HepG2 (cell line): Measurements from ENCODE around the gene PEMT. TPM values are rescaled to one million over a fixed set of nuclear protein-coding genes. Genes with fewer than 3 reads are reported as not detected.

ENCODE experiments used
- AKAP8 ChIP-seq: sonication (generic); formaldehyde crosslinking; IDR thresholded peaks from 2 replicates; pipeline ENCODE4 v1.5.1; 2020; ENCODE audit warnings: mild to moderate bottlenecking, missing genetic modification reagents
- FOXO1 ChIP-seq: sonication (generic); formaldehyde crosslinking; IDR thresholded peaks from 2 replicates; pipeline ENCODE4 v1.4.0; 2020; ENCODE audit warnings: missing genetic modification reagents
- KLF12 ChIP-seq: sonication (generic); formaldehyde crosslinking; IDR thresholded peaks from 2 replicates; pipeline ENCODE4 v1.4.0; 2020; ENCODE audit warnings: missing genetic modification reagents, borderline replicate concordance
- MAF1 ChIP-seq: sonication (generic); formaldehyde crosslinking; IDR thresholded peaks from 2 replicates; pipeline ENCODE4 v1.5.0; 2020; ENCODE audit warnings: missing genetic modification reagents, borderline replicate concordance
- PCBP1 ChIP-seq: fragments of 200-400 bp; formaldehyde crosslinking; IDR thresholded peaks from 2 replicates; pipeline ENCODE4 v1.6.1; 2017; ENCODE audit warnings: mild to moderate bottlenecking, low read depth, low read length, borderline replicate concordance
- RARG ChIP-seq: sonication (generic); formaldehyde crosslinking; IDR thresholded peaks from 2 replicates; pipeline ENCODE4 v1.4.0; 2020; ENCODE audit warnings: low read depth, mild to moderate bottlenecking, missing genetic modification reagents
- SOX5 ChIP-seq: IDR thresholded peaks from 2 replicates; pipeline ENCODE4 v1.6.1; 2016; ENCODE audit warnings: borderline replicate concordance
- TEAD3 ChIP-seq: optimal IDR thresholded peaks from 2 replicates; pipeline ENCODE3; 2016; ENCODE audit warnings: borderline replicate concordance
- TGIF2 ChIP-seq: IDR thresholded peaks from 2 replicates; pipeline ENCODE4 v1.6.1; 2016; ENCODE audit warnings: control low read depth, missing compliant biosample characterization
- U2AF2 ChIP-seq: fragments of 200-400 bp; formaldehyde crosslinking; IDR thresholded peaks from 2 replicates; pipeline ENCODE4 v1.6.1; 2017; ENCODE audit warnings: low read depth, mild to moderate bottlenecking, low read length
- ZBTB34 ChIP-seq: sonication (generic); formaldehyde crosslinking; IDR thresholded peaks from 2 replicates; pipeline ENCODE4 v1.8.0; 2022; ENCODE audit warnings: mild to moderate bottlenecking, missing genetic modification reagents
- ZBTB8A ChIP-seq: sonication (generic); formaldehyde crosslinking; IDR thresholded peaks from 2 replicates; pipeline ENCODE4 v1.4.0; 2020; ENCODE audit warnings: mild to moderate bottlenecking, low read depth, missing genetic modification reagents, borderline replicate concordance
- ZNF17 ChIP-seq: sonication (generic); formaldehyde crosslinking; IDR thresholded peaks from 2 replicates; pipeline ENCODE4 v1.5.0; 2020; ENCODE audit warnings: mild to moderate bottlenecking, missing genetic modification reagents
- ZNF224 ChIP-seq: sonication (generic); formaldehyde crosslinking; IDR thresholded peaks from 2 replicates; pipeline ENCODE4 v1.5.0; 2020; ENCODE audit warnings: mild to moderate bottlenecking, missing genetic modification reagents
- ZNF567 ChIP-seq: sonication (generic); formaldehyde crosslinking; IDR thresholded peaks from 2 replicates; pipeline ENCODE4 v1.8.1; 2023; ENCODE audit warnings: mild to moderate bottlenecking, missing genetic modification reagents, borderline replicate concordance
- ZNF589 ChIP-seq: sonication (generic); formaldehyde crosslinking; conservative IDR thresholded peaks from 2 replicates; pipeline ENCODE4 v1.8.0; 2022; ENCODE audit warnings: mild to moderate bottlenecking, moderate library complexity, missing genetic modification reagents
- ZNF777 ChIP-seq: sonication (generic); formaldehyde crosslinking; IDR thresholded peaks from 2 replicates; pipeline ENCODE4 v1.4.0; 2020; ENCODE audit warnings: missing genetic modification reagents
- ZNF788 ChIP-seq: sonication (generic); formaldehyde crosslinking; IDR thresholded peaks from 2 replicates; pipeline ENCODE4 v1.5.0; 2020; ENCODE audit warnings: mild to moderate bottlenecking, missing genetic modification reagents, borderline replicate concordance
- polyA plus RNA-seq, 8 experiments: library from polyadenylated mRNA; depleted of rRNA in 3 of 8; stranded (reverse) in 7 of 8; unstranded in 1 of 8; fragments of >200 nt; fragmentation: Illumina TruSeq in 4 of 8; extraction: Trizol in 4 of 8; gene quantifications; 2 replicates each; pipeline versions ENCODE4 v1.2.1 to v1.2.3, GENCODE V29; 2011 to 2016; ENCODE audit warnings: low read depth in 4 of 8, missing spikeins in 1 of 8, mixed read lengths in 1 of 8; ENCODE audit not compliant: insufficient read depth in 1 of 8
- total RNA-seq, 5 experiments: library from RNA; depleted of rRNA; stranded (reverse); fragments of >200 nt; fragmentation: Illumina TruSeq; extraction: Trizol; gene quantifications; 2 replicates each; pipeline ENCODE4 v1.2.3, GENCODE V29; 2016; ENCODE audit warnings: low read depth in 1 of 5
- TF ChIP-seq, protein P1 (sequence below): sonication (generic); formaldehyde crosslinking; IDR thresholded peaks from 2 replicates; pipeline ENCODE4 v1.5.1; 2020; ENCODE audit warnings: mild to moderate bottlenecking, missing genetic modification reagents
- TF ChIP-seq, protein P2 (sequence below): sonication (generic); formaldehyde crosslinking; IDR thresholded peaks from 2 replicates; pipeline ENCODE4 v1.5.1; 2020; ENCODE audit warnings: mild to moderate bottlenecking, missing genetic modification reagents, moderate library complexity
- TF ChIP-seq, protein P3 (sequence below): sonication (generic); formaldehyde crosslinking; conservative IDR thresholded peaks from 2 replicates; pipeline ENCODE4 v1.4.0; 2020; ENCODE audit warnings: missing genetic modification reagents

Gene PEMT
- total and polyA plus RNA-seq, 2 of the 13 experiments (the other 11 are each of a cell fraction or from before 2014, with no cell fraction given), result 31.7 to 43.6 TPM

DNA sequence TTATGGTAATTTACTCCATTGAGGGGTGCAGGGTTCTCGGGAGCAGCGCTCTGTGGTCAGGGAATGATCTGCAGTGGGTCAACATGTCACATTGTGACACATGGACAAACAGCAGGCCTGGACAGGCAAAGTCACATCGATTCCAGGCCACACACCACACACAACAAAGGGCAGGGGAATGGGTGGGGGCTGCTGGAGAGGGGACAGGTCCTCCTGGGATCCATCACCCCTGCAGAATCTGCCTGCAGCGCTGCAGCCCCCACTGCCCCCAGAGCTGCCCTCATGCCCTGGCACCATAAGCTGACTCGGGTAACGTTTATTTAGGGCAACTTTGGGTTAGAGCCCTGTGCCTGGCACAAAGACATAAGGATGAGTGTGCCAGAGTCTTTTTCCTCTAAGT, 9.1 kb downstream of the PEMT start (continued):
- TF ChIP-seq, protein P1, sequence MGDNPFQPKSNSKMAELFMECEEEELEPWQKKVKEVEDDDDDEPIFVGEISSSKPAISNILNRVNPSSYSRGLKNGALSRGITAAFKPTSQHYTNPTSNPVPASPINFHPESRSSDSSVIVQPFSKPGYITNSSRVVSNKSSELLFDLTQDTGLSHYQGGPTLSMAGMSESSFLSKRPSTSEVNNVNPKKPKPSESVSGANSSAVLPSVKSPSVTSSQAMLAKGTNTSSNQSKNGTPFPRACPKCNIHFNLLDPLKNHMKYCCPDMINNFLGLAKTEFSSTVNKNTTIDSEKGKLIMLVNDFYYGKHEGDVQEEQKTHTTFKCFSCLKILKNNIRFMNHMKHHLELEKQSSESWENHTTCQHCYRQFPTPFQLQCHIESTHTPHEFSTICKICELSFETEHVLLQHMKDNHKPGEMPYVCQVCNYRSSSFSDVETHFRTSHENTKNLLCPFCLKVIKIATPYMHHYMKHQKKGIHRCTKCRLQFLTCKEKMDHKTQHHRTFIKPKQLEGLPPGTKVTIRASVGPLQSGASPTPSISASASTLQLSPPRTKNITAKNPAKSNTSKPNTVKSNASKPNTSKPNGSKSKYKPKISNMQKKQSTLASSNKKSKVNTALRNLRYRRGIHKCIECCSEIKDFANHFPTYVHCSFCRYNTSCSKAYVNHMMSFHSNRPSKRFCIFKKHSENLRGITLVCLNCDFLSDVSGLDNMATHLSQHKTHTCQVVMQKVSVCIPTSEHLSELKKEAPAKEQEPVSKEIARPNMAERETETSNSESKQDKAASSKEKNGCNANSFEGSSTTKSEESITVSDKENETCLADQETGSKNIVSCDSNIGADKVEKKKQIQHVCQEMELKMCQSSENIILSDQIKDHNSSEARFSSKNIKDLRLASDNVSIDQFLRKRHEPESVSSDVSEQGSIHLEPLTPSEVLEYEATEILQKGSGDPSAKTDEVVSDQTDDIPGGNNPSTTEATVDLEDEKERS (CRISPR knock-in tag), result no peak
- TF ChIP-seq ZBTB8A (CRISPR knock-in tag) (no peak), PCBP1 (no peak), RARG (CRISPR knock-in tag) (no peak), ZNF567 (CRISPR knock-in tag) (no peak), ZNF788 (no peak), ZNF777 (CRISPR knock-in tag) (no peak), TGIF2 (CRISPR knock-in tag) (no peak), ZBTB34 (CRISPR knock-in tag) (no peak), ZNF589 (CRISPR knock-in tag) (no peak), U2AF2 (no peak), ZNF224 (no peak), SOX5 (CRISPR knock-in tag) (0 out of 2 replicates have a peak, but pooled peaks have one; percentile 42), TEAD3 (CRISPR knock-in tag) (peak; percentile 20), ZNF17 (CRISPR knock-in tag) (no peak), MAF1 (no peak), FOXO1 (CRISPR knock-in tag) (peak; percentile 19; the same call in 1 of the 2 replicates), KLF12 (CRISPR knock-in tag) (no peak), AKAP8 (CRISPR knock-in tag) (no peak)
- TF ChIP-seq, protein P2, sequence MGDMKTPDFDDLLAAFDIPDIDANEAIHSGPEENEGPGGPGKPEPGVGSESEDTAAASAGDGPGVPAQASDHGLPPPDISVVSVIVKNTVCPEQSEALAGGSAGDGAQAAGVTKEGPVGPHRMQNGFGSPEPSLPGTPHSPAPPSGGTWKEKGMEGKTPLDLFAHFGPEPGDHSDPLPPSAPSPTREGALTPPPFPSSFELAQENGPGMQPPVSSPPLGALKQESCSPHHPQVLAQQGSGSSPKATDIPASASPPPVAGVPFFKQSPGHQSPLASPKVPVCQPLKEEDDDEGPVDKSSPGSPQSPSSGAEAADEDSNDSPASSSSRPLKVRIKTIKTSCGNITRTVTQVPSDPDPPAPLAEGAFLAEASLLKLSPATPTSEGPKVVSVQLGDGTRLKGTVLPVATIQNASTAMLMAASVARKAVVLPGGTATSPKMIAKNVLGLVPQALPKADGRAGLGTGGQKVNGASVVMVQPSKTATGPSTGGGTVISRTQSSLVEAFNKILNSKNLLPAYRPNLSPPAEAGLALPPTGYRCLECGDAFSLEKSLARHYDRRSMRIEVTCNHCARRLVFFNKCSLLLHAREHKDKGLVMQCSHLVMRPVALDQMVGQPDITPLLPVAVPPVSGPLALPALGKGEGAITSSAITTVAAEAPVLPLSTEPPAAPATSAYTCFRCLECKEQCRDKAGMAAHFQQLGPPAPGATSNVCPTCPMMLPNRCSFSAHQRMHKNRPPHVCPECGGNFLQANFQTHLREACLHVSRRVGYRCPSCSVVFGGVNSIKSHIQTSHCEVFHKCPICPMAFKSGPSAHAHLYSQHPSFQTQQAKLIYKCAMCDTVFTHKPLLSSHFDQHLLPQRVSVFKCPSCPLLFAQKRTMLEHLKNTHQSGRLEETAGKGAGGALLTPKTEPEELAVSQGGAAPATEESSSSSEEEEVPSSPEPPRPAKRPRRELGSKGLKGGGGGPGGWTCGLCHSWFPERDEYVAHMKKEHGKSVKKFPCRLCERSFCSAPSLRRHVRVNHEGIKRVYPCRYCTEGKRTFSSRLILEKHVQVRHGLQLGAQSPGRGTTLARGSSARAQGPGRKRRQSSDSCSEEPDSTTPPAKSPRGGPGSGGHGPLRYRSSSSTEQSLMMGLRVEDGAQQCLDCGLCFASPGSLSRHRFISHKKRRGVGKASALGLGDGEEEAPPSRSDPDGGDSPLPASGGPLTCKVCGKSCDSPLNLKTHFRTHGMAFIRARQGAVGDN (CRISPR knock-in tag), result peak; percentile 85
- TF ChIP-seq, protein P3, sequence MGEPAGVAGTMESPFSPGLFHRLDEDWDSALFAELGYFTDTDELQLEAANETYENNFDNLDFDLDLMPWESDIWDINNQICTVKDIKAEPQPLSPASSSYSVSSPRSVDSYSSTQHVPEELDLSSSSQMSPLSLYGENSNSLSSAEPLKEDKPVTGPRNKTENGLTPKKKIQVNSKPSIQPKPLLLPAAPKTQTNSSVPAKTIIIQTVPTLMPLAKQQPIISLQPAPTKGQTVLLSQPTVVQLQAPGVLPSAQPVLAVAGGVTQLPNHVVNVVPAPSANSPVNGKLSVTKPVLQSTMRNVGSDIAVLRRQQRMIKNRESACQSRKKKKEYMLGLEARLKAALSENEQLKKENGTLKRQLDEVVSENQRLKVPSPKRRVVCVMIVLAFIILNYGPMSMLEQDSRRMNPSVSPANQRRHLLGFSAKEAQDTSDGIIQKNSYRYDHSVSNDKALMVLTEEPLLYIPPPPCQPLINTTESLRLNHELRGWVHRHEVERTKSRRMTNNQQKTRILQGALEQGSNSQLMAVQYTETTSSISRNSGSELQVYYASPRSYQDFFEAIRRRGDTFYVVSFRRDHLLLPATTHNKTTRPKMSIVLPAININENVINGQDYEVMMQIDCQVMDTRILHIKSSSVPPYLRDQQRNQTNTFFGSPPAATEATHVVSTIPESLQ (CRISPR knock-in tag), result no peak
